ENCODE results near the gene GLYATL3.

Gene GLYATL3

DNA sequence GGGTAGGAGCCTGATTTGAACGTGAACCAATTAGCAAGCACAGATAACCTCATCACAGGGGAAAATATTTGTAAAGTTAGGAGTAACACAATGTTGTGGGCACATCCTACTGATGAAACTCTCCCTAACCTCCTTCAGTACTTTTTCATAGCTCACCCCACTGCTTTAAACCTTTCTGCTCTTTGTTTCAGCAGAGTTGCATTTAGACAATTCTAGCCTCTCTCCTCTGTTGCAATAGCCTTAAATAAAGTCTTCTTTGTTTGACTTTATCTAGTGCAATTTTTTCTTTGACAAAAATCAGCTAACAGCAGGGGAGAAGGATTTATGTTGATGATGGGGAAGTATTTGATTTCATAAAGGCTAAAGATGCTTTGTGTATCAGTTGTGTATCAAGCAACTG lies 64.8 kb downstream of the GLYATL3 start:
- no peak for ATAC-seq
- TF ChIP-seq BACH2 (CRISPR knock-in tag; IDR thresholded peaks at IDR 0.05; ENCODE audit: borderline replicate concordance) (no peak), ISL1 (CRISPR knock-in tag; IDR thresholded peaks at IDR 0.05) (no peak), SNAI2 (CRISPR knock-in tag; IDR thresholded peaks at IDR 0.05) (no peak), ZC3H10 (CRISPR knock-in tag; IDR thresholded peaks at IDR 0.05) (no peak), TOX (CRISPR knock-in tag; IDR thresholded peaks at IDR 0.05; ENCODE audit: borderline replicate concordance) (no peak)

GRCh38 chr6:49565261-49565660 lies 65.5 kb downstream of the GLYATL3 start:
- no peak for TF ChIP-seq OSR1 (CRISPR knock-in tag; IDR thresholded peaks at IDR 0.05)
- no peak for TF ChIP-seq ZFP30 (CRISPR knock-in tag; IDR thresholded peaks at IDR 0.05)
- no peak for TF ChIP-seq POU6F1 (CRISPR knock-in tag; IDR thresholded peaks at IDR 0.05; ENCODE audit: borderline replicate concordance, low read depth)
- no peak for TF ChIP-seq CSDC2 (CRISPR knock-in tag; IDR thresholded peaks at IDR 0.05)
- no peak for TF ChIP-seq GLIS3 (CRISPR knock-in tag; IDR thresholded peaks at IDR 0.05)
- TF ChIP-seq ISL1 (CRISPR knock-in tag; IDR thresholded peaks at IDR 0.05), result no peak
- no peak for TF ChIP-seq PATZ1 (CRISPR knock-in tag; IDR thresholded peaks at IDR 0.05; ENCODE audit: borderline replicate concordance)
- no peak for TF ChIP-seq TSHZ2 (CRISPR knock-in tag; IDR thresholded peaks at IDR 0.05)
- no peak for TF ChIP-seq RARB (CRISPR knock-in tag; IDR thresholded peaks at IDR 0.05)
- TF ChIP-seq, protein P1, sequence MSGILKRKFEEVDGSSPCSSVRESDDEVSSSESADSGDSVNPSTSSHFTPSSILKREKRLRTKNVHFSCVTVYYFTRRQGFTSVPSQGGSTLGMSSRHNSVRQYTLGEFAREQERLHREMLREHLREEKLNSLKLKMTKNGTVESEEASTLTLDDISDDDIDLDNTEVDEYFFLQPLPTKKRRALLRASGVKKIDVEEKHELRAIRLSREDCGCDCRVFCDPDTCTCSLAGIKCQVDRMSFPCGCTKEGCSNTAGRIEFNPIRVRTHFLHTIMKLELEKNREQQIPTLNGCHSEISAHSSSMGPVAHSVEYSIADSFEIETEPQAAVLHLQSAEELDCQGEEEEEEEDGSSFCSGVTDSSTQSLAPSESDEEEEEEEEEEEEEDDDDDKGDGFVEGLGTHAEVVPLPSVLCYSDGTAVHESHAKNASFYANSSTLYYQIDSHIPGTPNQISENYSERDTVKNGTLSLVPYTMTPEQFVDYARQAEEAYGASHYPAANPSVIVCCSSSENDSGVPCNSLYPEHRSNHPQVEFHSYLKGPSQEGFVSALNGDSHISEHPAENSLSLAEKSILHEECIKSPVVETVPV (CRISPR knock-in tag; IDR thresholded peaks at IDR 0.05), result no peak
- no peak for TF ChIP-seq BACH2 (CRISPR knock-in tag; IDR thresholded peaks at IDR 0.05; ENCODE audit: borderline replicate concordance)
- no peak for TF ChIP-seq TOX (CRISPR knock-in tag; IDR thresholded peaks at IDR 0.05; ENCODE audit: borderline replicate concordance)
- no peak for TF ChIP-seq PPARA (CRISPR knock-in tag; IDR thresholded peaks at IDR 0.05; ENCODE audit: borderline replicate concordance)
- no peak for TF ChIP-seq ZNF565 (CRISPR knock-in tag; conservative IDR thresholded peaks at IDR 0.05; ENCODE audit: low read depth)
- no peak for TF ChIP-seq ZFP3 (CRISPR knock-in tag; IDR thresholded peaks at IDR 0.05)
- no peak for TF ChIP-seq SNAI2 (CRISPR knock-in tag; IDR thresholded peaks at IDR 0.05)
- no peak for TF ChIP-seq ARNTL (CRISPR knock-in tag; IDR thresholded peaks at IDR 0.05; ENCODE audit: borderline replicate concordance, low read depth)

GRCh38 chr6:49565855-49566254 lies 66.1 kb downstream of the GLYATL3 start:
- ATAC-seq, result no peak
- TF ChIP-seq ARNTL (CRISPR knock-in tag; IDR thresholded peaks at IDR 0.05; ENCODE audit: borderline replicate concordance, low read depth) (no peak), TOX (CRISPR knock-in tag; IDR thresholded peaks at IDR 0.05; ENCODE audit: borderline replicate concordance) (no peak), CSDC2 (CRISPR knock-in tag; IDR thresholded peaks at IDR 0.05) (no peak), BACH2 (CRISPR knock-in tag; IDR thresholded peaks at IDR 0.05; ENCODE audit: borderline replicate concordance) (no peak), ZC3H10 (CRISPR knock-in tag; IDR thresholded peaks at IDR 0.05) (no peak), TSHZ2 (CRISPR knock-in tag; IDR thresholded peaks at IDR 0.05) (no peak), OSR1 (CRISPR knock-in tag; IDR thresholded peaks at IDR 0.05) (no peak), PATZ1 (CRISPR knock-in tag; IDR thresholded peaks at IDR 0.05; ENCODE audit: borderline replicate concordance) (no peak), GLIS3 (CRISPR knock-in tag; IDR thresholded peaks at IDR 0.05) (no peak), POU6F1 (CRISPR knock-in tag; IDR thresholded peaks at IDR 0.05; ENCODE audit: borderline replicate concordance, low read depth) (no peak), ZNF565 (CRISPR knock-in tag; conservative IDR thresholded peaks at IDR 0.05; ENCODE audit: low read depth) (no peak), SNAI2 (CRISPR knock-in tag; IDR thresholded peaks at IDR 0.05) (no peak), TCF4 (CRISPR knock-in tag; IDR thresholded peaks at IDR 0.05; ENCODE audit: borderline replicate concordance) (no peak)
- TF ChIP-seq, protein P1 (CRISPR knock-in tag; IDR thresholded peaks at IDR 0.05), result no peak

More at GRCh38 chr6:49565261-49565660, 65.5 kb downstream of the GLYATL3 start:
- ATAC-seq, result no peak

Data from SK-N-SH treated with all-trans-retinoic acid at 6 μM for 48 hours (cell line).